Embryonic facial prominence (tissue), 1 donor: Measurements from ENCODE around the gene TC2N.
"Not testable (repeated sequence)": the region's sequence is repeated elsewhere in the genome, so short reads cannot be mapped to it uniquely, and the experiment has no call there.

Experiments
- DNase-seq: peaks from one replicate; pipeline ENCODE4 v3.0.0-alpha.2; 2016; ENCODE audit errors: extremely low spot score

Gene TC2N

DNA sequence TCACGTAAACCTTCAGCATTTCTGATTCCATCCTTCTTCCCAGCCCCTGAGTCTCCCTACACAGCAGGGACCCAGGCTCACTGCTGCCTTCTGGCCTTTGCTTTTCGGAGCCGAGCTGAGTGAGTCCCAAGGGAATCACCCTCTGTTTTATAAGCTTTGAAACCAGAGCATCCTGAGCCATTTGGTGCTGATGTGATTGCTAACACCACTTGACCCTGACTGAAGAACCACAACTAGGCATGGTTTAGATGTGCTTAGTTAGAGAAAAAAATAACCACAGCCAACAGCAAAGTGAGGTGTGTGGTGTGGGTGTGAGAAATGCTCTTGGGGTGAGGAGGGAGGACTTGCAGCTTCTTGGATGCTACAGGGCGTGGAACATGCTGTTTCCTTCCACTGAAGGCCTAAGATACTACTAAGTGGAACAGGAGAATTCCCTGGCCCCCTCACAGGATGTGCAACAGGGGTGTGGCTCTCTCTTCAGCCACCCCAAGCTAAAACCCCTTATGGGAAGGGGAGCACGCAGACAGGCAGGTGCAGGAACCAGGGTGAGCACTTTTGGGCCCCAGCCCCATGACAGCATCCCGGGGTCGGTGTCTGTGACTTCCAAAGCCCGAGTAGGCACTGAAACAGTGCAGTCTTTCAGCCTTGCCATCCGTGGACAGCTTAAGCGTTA, at the start of gene TC2N:
Gene TC2N, minus strand, starts transcription at position 221 of the 673 bp plus-strand sequence. CDS start 53,767 bp downstream, outside the sequence.
- no peak for DNase-seq

DNA sequence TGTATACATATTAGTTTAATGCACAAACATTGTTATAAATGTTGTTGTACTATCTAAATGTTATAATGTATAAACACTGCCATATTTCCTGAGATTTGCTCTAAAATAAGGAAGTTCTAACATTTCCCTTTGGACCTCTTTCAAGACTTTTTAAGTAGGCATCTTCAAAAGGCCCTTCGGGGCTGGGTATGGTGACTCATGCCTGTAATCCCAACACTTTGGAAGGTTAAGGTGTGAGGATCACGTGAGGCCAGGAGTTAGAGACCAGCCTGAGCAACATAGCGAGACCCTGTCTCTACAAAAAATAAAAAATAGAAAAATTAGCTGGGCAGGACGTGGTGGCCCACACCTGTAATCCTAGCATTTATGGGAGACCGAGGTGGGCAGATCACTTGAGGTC, 44.7 kb upstream of the TC2N start:
- no peak for DNase-seq

- no peak for DNase-seq
Measured at GRCh38 chr14:91911474-91912032, 44.2 kb upstream of the TC2N start.

GRCh38 chr14:91910196-91910595, 42.9 kb upstream of the TC2N start:
- no peak for DNase-seq

- DNase-seq: no peak
Measured at GRCh38 chr14:91906374-91906773, 39.0 kb upstream of the TC2N start.

- DNase-seq: no peak
Measured at GRCh38 chr14:91904956-91905645, 37.8 kb upstream of the TC2N start.

DNA sequence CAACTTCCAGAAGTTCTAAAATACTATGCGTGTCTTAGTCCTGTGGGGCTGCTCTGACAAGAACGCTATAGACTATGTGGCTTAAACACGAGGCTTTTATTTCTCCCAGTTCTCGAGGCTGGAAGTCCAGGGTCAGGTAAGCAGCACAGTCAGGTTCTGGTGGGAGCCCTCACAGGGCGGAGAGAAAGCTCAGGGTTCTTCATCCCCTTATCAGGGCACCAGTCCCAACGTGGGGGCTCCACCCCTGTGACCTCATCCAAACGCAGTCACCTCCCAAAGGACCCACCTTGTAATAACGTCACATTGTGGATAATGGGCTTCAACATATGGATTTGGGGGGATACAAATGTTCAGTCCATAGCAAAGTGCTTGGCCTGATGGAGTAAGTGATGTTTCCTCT, 37.1 kb upstream of the TC2N start:
- DNase-seq: no peak

DNA sequence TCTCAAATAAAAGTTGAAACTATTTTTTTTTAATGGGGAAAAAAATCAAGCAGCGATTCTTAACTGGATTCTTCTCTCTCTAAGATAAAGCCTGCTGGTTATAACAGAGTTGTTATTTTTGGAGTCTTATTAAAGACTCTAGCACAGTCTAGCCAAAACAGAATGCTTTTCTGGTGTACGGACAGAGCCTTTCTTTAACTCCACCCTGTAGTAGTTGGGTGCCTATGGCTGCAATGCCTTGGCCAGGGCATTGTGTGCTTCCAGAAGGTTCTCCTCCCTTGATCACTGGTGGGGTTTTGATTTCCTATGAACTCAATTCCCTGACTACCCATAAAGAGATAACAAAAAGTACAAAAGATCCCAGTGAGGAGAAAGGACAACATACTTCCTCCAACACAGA, 35.7 kb upstream of the TC2N start:
- no peak for DNase-seq

- DNase-seq: no peak
Measured at GRCh38 chr14:91902336-91902735, 35.0 kb upstream of the TC2N start.

DNA sequence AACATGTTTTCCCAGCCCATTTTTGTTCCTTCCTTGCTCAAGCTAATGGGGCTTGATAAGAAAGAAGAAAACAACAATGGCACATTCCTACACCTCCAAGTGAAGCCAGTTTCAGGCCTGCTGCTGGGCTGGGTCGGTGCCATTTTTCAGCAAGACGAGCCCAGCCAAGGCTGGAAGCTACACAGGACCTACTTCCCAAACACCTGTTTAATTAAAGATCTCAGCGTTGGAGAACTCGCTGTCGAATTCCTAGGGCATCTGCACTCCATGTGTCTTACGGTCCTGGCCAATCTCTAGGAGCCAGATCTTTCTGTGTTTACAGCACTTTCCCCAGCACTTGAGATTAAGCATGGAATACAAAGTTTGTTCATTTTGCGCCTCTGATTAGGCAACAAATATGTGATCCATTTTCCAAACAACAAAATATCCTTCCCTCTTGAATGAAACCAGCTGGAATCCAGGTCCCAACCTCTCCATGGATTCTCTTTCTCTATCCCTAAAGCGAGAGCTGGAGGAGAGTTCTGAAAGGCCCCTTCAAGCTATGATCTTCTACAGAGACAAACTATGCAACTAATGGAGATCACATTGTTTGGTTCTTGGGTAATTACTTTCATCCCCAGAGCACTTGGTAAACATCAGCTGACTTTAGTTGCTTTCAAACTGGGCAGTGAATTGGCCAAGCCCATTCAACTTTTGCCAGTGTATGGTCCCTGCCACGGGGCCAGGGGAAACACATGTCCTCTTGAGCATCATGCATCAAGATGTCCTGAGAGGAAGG, 34.3 kb upstream of the TC2N start:
- no peak for DNase-seq

- DNase-seq: no peak
Measured at GRCh38 chr14:91899806-91900205, 32.5 kb upstream of the TC2N start.

GRCh38 chr14:91899213-91899612, 31.9 kb upstream of the TC2N start:
- DNase-seq: no peak

DNA sequence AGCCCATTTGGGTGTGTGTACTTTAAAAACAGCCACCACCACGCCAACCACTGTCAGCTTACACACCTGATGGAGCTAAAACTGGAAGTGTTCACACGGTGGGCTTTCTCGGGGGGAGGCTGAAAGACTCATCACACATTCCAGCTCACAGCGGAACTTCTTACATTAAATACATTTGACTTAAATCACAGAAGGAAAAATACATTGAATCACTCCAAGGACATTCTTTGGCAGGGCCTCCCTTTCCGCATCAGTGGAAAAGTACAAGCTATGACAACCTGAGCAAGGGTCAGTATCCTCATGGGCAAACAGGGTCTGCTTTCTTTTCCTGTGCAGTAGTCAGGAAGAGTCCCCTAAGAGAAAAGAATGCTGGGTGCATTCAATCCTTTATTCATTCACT, 31.0 kb upstream of the TC2N start:
- no peak for DNase-seq

DNA sequence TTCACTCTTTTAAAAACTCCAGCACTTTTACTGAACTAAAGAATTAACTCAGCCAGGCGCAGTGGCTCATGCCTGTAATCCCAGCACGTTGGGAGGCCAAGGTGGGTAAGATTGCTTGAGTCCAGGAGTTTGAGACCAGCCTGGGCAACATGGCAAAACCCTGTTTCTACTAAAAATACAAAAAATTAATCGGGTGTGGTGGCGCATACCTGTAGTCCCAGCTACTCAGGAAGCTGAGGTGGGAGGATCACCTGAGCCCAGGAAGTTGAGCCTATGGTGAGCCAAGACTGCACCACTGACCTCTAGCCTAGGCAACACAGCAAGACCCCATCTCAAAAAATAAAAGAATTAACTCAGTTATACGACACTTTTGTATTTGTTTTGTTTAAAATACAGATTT, 30.4 kb upstream of the TC2N start:
- not testable (repeated sequence) for DNase-seq

DNA sequence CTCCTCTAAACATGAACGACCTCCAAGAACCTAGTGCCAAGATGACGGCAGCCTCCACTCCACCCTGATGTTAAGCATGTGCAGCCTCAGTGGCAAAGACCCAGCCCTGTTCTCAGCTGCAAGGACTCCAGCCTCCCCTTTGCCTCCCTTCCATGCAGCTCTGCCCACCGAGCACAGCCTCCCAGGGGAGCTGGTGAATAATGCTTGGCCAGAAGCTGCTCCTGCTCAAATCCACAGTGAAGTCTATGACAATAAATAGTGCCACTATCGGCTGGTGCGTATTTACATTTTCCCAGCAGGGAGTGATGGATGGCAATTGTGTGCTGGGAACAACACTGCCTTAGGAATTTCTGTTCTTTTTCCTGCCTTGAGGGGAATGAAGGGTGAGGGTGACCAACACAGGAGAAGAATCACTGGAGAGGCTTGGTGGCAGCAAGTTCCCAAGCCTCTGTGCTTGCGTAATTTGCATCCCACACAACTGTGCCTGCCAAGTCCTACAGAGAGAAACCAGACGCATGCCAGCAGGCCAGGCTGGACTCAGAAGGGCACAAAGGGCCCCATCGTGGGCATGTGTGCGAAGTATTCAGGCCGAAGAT, 29.9 kb upstream of the TC2N start:
- no peak for DNase-seq

DNA sequence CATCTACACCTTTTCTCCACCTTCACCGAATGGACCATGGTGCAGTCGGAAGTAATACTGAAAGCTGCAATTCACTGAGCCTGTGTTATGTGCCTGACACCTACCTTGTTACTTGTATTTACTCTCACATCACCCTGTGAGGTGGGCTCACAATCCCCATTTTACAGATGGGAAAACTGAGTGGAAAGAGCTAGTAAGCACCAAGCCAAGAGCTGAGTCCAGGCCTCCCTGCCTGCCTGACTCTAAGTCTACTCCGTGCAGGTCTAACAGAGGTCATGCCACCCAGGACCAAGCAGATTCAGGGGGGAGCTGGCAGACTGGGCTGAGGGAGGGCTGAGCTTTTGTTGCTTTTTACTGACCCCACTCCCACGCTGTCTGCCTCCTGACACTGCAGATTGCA, 29.1 kb upstream of the TC2N start:
- DNase-seq: no peak

GRCh38 chr14:91893669-91894068, 26.3 kb upstream of the TC2N start:
- DNase-seq: no peak

- no peak for DNase-seq
Measured at GRCh38 chr14:91893007-91893406, 25.7 kb upstream of the TC2N start.

DNA sequence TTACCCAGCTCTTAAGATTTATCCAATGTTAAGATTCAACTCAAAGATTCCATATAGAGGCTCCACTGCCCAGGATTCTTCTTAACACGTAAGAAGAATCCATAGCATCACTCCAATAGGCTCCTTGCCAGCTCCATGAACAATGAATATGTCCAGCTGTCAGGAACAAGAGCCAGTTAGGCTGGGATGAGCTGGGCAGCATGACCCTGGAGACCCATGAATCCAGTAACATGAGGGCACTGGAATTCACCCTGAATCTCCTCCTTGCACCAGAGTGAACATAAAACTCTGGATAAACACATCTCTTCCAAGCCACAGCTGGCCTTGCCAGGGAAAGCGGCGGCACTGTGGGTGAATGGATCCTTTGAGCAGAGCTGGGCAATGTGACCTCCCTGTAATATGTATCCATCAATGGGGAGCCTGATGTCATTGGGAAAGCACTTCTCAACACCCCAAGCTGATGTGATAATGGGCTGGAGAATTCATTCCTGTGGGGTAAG, 24.4 kb upstream of the TC2N start:
- DNase-seq: no peak

DNA sequence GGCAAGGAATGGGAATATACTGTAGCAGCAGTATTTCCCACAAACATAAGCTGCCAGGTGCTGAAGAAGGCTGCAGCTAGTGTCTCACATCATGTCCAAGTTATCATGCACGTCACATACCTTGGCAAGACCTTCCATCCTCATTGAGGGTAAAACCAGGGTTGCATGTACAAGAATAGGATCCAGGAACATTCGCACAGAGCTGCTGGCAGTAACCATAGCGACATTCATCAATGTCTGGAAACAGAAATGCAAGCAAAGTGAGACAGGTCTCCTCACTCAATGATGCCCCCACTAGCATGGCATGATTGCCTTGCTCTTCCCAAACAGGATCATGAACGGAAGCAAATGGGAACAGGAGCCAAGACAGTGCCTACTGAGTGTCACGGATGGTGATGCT, 23.8 kb upstream of the TC2N start:
- DNase-seq: no peak

GRCh38 chr14:91890291-91890749, 23.0 kb upstream of the TC2N start:
- DNase-seq: no peak
